ENCODE data around the gene CBR3.
A peak's percentile ranks its signal among the peaks of the same experiment; 100 is the strongest.

The CBR3 gene

DNA sequence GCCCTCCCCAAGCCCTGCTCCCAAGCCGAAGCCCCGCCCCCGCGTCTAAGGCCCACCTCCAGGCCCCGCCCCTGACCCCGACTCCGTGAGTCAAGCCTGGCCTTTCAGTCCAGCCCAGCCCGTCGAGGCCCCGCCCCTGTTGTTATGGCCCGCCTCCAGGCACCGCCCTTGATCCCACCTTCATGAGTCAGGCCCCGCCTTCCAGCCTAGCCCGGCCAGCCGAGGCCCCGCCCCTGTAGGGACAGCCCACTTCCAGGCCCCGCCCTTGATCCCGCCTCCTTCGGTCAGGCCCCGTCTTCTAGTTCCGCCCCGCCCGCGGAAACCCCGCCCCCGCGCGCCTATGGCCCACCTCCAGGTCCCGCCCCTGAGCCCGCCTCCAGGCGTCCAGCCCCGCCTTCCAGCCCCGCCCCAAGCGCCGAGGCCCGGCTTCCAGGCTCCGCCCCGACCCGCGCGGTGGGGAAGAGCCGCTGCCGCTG is 21.5 kb downstream of the CBR3 start:
- peak; percentile 100 for DNase-seq (ENCODE audit: low spot score)

GRCh38 chr21:36156815-36157670 is 22.2 kb downstream of the CBR3 start, which contains the start of gene DOP1B:
DOP1B (plus strand) TSS chr21:36156824; CDS start chr21:36164734, 7,910 bp downstream.
- no peak for DNase-seq (ENCODE audit: low spot score)

- no peak for DNase-seq (ENCODE audit: low spot score)
Measured at GRCh38 chr21:36159356-36159921, 24.6 kb downstream of the CBR3 start.

DNA sequence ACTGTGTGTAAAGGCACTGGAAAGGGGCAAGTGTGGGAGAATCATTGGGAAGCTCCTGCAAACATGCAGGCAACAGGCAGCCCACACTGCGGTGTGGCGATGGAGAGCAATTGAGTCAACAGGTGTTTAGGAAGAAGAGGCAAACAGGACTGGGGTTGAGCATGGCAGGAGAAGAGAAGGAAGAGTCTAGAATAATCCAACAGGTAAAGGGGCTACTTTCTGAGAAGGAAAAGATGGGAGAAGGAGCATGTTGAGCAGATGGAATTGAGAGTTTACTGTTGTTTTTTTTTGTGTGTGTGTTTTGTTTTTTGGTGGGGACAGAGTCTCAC is 25.9 kb downstream of the CBR3 start:
- DNase-seq (ENCODE audit: low spot score): no peak

DNA sequence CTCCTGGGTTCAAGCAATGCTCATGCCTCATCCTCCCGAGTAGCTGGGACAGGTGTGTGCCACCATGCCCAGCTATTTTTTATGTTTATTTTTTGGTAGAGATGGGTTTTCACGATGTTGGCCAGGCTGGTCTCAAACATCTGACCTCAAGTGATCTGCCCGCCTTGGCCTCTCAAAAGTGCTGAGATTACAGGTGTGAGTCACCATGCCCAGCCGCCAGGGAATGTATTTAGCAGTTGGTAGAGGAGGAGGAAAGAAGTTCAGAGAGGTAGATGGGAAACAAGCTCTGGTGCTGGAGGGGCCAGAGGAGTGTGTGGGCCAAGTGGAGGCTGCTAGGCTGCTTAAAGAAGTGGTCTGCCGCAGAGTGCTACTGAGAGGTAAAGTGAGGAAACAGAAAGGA is 27.8 kb downstream of the CBR3 start:
- no peak for DNase-seq (ENCODE audit: low spot score)

- DNase-seq (ENCODE audit: low spot score): no peak
Measured at GRCh38 chr21:36163750-36164741, 29.2 kb downstream of the CBR3 start.

- DNase-seq (ENCODE audit: low spot score): no peak
Measured at GRCh38 chr21:36165356-36165755, 30.5 kb downstream of the CBR3 start.

- no peak for DNase-seq (ENCODE audit: low spot score)
Measured at GRCh38 chr21:36166705-36167104, 31.8 kb downstream of the CBR3 start.

- no peak for DNase-seq (ENCODE audit: low spot score)
Measured at GRCh38 chr21:36167541-36167940, 32.7 kb downstream of the CBR3 start.

- DNase-seq (ENCODE audit: low spot score): no peak
Measured at GRCh38 chr21:36169470-36170128, 34.7 kb downstream of the CBR3 start.

DNA sequence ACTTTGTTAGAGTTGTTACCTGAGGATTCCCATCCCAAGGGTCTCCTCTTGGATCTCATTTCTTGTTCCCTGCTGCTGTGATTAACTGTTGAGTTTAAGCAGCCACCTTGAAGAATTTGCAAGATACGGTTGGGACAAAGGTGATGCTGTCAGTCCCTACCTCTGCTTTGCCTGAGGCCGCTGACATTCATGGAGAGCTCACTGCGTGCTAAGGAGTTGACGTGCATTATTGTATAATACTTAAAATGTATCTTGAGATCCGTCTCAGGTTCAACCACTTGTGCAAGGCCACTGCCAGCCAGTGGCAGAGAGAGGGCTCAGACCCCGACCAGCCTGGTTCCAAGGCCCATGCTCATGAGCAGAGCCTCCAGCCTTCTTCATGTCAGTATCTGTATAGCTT is 35.9 kb downstream of the CBR3 start:
- DNase-seq (ENCODE audit: low spot score): no peak

- no peak for DNase-seq (ENCODE audit: low spot score)
Measured at GRCh38 chr21:36171336-36171735, 36.5 kb downstream of the CBR3 start.

GRCh38 chr21:36171741-36172331 is 37.0 kb downstream of the CBR3 start:
- no peak for DNase-seq (ENCODE audit: low spot score)

- DNase-seq (ENCODE audit: low spot score): no peak
Measured at GRCh38 chr21:36174780-36175179, 39.9 kb downstream of the CBR3 start.

DNA sequence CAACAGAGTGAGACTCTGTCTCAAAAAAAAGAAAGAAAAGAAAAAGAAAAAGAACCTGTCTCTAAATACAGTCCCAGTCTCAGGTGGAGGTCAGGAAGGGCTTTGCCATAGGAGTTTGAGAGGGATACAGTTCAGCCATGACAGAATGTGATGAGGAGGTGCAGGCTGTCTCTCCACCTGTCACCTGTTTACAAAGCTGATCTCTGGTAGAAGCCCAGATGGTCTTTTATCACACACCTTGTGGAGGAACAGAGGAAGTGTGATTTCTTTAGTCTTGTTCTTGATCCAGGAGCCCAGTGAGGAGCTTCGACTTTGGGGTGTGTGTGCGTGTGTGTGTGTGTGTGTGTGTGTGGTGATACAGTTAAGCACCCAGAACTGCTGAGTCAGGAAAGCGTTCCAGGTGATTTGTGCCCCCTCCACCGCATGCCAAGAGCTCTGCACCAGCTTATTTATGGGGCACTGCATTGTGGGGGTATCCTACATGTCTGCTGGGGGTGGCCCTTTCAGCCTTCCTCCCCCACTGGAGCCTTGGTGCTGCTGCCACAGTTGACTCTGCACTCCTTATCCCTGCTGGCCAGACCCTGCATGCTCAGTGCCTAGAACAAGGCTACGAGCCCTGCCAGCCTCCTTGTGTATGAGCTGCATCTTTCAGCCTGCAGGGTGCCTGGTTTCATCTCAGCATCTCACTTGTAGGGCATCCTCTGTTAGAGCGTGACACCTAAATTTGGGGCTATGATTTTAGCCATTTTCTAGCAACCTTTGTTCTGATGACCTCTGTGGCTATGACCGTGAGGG is 41.1 kb downstream of the CBR3 start:
- no peak for DNase-seq (ENCODE audit: low spot score)

DNA sequence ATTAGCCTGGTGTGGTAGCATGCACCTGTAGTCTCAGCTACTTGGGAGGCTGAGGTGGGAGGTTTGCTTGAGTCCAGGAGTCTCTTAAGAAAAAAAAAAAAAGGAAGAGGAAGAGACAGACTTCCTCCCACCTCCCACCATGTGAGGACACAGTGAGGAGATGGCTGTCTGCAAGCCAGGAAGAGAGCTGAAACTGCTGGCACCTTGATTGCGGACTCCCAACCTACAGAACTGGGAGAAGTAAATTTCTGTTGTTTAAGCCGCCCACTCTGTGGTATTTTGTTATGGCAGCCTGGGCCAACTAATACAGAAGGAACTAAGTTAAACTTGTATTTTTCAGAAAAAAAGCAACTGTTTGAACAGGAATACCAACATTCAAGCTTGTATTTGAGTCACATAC is 43.5 kb downstream of the CBR3 start:
- no peak for DNase-seq (ENCODE audit: low spot score)

DNA sequence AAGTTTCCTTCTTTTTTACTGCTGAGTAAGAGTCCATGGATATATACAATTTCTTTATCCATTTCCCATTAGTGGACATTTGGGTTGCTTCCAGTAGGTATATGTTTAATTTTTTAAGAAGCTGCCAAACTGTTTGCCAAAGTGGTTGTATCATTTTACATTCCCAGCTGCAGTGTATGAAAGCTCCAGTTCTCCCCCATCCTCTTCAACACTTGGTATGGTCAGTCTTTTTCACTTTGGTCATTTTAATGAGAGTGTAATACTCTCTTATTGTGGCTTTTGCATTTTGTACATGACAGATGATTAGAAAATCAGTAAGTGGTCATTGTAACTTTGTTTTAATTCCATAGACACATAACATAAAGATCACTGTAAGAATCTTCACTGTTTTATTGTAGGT is 44.3 kb downstream of the CBR3 start:
- DNase-seq (ENCODE audit: low spot score): no peak

GRCh38 chr21:36180963-36181362 is 46.1 kb downstream of the CBR3 start:
- DNase-seq (ENCODE audit: low spot score): no peak

DNA sequence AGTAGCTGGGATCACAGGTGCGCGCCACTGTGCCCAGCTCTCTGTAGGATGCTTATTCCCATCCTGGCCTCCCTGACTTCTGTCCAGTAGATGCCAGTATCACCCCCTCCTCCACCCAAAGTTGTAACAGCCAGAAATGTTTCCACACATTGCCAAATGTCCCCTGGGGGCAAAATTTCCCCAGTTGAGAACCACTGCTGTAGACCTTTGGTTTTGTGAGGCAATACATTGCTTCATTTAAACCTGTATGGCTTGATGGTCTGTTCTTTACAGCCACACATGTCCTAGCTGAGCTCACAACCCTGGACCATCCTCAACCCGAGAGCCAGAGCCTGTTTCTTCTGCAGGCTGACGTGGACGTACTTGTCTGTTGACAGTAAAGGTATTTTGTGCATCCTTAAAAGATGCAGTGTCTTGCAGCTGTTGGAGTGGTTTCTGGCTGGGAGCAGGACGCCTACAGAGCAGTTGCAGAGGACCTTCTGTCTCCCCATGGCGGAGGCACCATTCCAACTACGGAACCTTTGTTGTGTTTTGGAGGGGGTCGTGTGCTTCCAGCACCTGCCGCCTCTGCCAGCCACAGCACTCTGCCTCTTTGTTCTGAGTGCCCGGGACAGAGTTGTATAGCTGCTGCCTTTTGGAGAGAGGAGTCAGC is 48.4 kb downstream of the CBR3 start:
- no peak for DNase-seq (ENCODE audit: low spot score)

- no peak for DNase-seq (ENCODE audit: low spot score)
Measured at GRCh38 chr21:36184545-36184944, 49.7 kb downstream of the CBR3 start.
